Measurements from ENCODE around the gene PRRX2. TPM values are rescaled to one million over a fixed set of nuclear protein-coding genes. Genes with fewer than 3 reads are reported as not detected.

Gene PRRX2
- total and polyA plus RNA-seq, 9 of the 15 experiments (the other 6 are each of a cell fraction or from before 2014, with no cell fraction given): 0.21 TPM; not detected in 8

DNA sequence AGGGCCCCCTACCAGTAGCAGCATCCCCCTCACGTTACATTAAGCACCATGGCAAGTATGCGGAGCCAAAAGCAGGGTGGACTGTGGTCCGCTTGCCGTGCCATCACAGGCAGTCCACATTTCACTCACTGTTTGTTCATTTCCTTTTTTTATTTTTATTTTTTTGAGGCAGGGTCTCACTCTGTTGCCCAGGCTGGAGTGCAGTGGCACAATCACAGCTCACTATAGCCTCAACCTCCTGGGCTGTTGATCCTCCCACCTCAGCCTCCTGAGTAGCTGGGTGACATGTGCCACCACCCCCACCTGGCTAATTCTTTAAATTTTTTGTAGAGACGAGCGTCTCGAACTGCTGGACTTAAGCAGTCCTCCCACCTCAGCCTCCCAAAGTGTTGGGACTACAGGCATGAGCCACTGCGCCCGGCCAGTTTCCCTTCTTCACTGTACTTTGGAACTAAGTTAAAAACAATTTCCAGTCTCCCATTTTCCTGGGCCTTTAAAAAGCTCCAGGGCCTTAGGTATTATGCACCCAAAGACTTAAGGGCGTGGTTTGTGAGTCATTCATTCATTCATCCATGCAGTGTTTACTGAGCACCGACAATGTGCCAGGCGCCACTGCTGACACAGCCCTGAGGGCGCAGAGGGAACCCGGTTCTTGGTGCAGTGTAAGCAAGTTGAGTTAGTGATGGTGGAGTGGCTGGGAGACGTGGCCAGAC lies 19.9 kb downstream of the PRRX2 start (continued):
- TF ChIP-seq, protein P1, sequence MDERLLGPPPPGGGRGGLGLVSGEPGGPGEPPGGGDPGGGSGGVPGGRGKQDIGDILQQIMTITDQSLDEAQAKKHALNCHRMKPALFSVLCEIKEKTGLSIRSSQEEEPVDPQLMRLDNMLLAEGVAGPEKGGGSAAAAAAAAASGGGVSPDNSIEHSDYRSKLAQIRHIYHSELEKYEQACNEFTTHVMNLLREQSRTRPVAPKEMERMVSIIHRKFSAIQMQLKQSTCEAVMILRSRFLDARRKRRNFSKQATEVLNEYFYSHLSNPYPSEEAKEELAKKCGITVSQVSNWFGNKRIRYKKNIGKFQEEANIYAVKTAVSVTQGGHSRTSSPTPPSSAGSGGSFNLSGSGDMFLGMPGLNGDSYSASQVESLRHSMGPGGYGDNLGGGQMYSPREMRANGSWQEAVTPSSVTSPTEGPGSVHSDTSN (CRISPR knock-in tag; IDR thresholded peaks at IDR 0.05; ENCODE audit: low read depth): no peak
- TF ChIP-seq, protein P1 (tag; conservative IDR thresholded peaks at IDR 0.05; ENCODE audit: low read depth): no peak
- TF ChIP-seq NELFE (IDR thresholded peaks at IDR 0.05; ENCODE audit: insufficient read depth, insufficient read length) (no peak), TBL1XR1 (IDR thresholded peaks at IDR 0.05; ENCODE audit: low read length in 2 of 2) (no peak), E2F4 (CRISPR knock-in tag; IDR thresholded peaks at IDR 0.05; ENCODE audit: low read depth) (no peak), HDAC3 (IDR thresholded peaks at IDR 0.05; ENCODE audit: borderline replicate concordance, partially characterized antibody) (no peak), TEAD2 (tag; IDR thresholded peaks at IDR 0.05) (no peak), THRB (CRISPR knock-in tag; conservative IDR thresholded peaks at IDR 0.05) (no peak), NR0B1 (IDR thresholded peaks at IDR 0.05; ENCODE audit: partially characterized antibody) (no peak), GABPB1 (CRISPR knock-in tag; IDR thresholded peaks at IDR 0.05) (no peak), GABPA (tag; conservative IDR thresholded peaks at IDR 0.05; ENCODE audit: low read depth) (no peak), U2AF1 (optimal IDR thresholded peaks at IDR 0.05; ENCODE audit: low read depth, low read length) (no peak), SMARCA4 (IDR thresholded peaks at IDR 0.05) (no peak), HEY1 (CRISPR knock-in tag; IDR thresholded peaks at IDR 0.05; ENCODE audit: borderline replicate concordance) (no peak), ZNF24 (IDR thresholded peaks at IDR 0.05) (peak; percentile 92), EHMT2 (IDR thresholded peaks at IDR 0.05) (no peak), IRF2 (CRISPR knock-in tag; IDR thresholded peaks at IDR 0.05) (no peak), FIP1L1 (IDR thresholded peaks at IDR 0.05; ENCODE audit: low read depth, low read length, poor library complexity, severe bottlenecking) (no peak)
- TF ChIP-seq, protein P2, sequence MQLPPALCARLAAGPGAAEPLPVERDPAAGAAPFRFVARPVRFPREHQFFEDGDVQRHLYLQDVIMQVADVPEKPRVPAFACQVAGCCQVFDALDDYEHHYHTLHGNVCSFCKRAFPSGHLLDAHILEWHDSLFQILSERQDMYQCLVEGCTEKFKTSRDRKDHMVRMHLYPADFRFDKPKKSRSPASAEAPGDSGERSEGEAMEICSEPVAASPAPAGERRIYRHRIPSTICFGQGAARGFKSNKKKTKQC (CRISPR knock-in tag; IDR thresholded peaks at IDR 0.05): 0 out of 2 replicates have a peak, but pooled peaks have one; percentile 19
- TF ChIP-seq, protein P3, sequence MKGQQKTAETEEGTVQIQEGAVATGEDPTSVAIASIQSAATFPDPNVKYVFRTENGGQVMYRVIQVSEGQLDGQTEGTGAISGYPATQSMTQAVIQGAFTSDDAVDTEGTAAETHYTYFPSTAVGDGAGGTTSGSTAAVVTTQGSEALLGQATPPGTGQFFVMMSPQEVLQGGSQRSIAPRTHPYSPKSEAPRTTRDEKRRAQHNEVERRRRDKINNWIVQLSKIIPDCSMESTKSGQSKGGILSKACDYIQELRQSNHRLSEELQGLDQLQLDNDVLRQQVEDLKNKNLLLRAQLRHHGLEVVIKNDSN (CRISPR knock-in tag; IDR thresholded peaks at IDR 0.05): 0 out of 2 replicates have a peak, but pooled peaks have one; percentile 26

All from K562 (cell line).